MCF 10A (cell line): Measurements from ENCODE around the gene NPVF. TPM values are rescaled to one million over a fixed set of nuclear protein-coding genes. Genes with fewer than 3 reads are reported as not detected.

Experiments
- BruUV-seq: library from RNA; stranded (reverse); fragments of 400-500 nt; replicated peaks from 2 replicates; lab custom pipeline; 2021; lab: Mats Ljungman, UMichigan
- CTCF ChIA-PET: fragments of 300-600 bp; sonication (Branson Sonifier 250); formaldehyde crosslinking; extraction: SDS; loops from one replicate; lab custom pipeline; 2021; ENCODE audit warnings: antibody characterized with exemption, inconsistent platforms; lab: Yijun Ruan, JAX
- POLR2A ChIA-PET: fragments of 300-600, 350-650 bp; sonication (Branson Sonifier 250); formaldehyde crosslinking; extraction: SDS; loops from one replicate; lab custom pipeline; 2020; ENCODE audit warnings: antibody characterized with exemption, inconsistent platforms; lab: Yijun Ruan, JAX
- DNase-seq: peaks from one replicate; pipeline ENCODE4 v3.0.0-alpha.2; 2018; ENCODE audit not compliant: unreplicated experiment
- H3K27ac Mint-ChIP-seq: one replicate; pipeline ENCODE4 v1.8.0; 2022; ENCODE audit warnings: mild to moderate bottlenecking, low read depth, mixed read lengths; ENCODE audit not compliant: unreplicated experiment
- H3K27me3 Mint-ChIP-seq: one replicate; pipeline ENCODE4 v1.8.0; 2022; ENCODE audit warnings: mixed read lengths; ENCODE audit not compliant: insufficient read depth, unreplicated experiment
- H3K36me3 Mint-ChIP-seq: one replicate; pipeline ENCODE4 v1.8.0; 2022; ENCODE audit warnings: mild to moderate bottlenecking, moderate library complexity, mixed read lengths; ENCODE audit not compliant: insufficient read depth, unreplicated experiment
- H3K4me1 Mint-ChIP-seq: one replicate; pipeline ENCODE4 v1.8.0; 2022; ENCODE audit warnings: mixed read lengths; ENCODE audit not compliant: insufficient read depth, unreplicated experiment
- H3K4me3 Mint-ChIP-seq: one replicate; pipeline ENCODE4 v1.8.0; 2022; ENCODE audit warnings: mild to moderate bottlenecking, moderate library complexity, mixed read lengths; ENCODE audit not compliant: unreplicated experiment
- H3K9me3 Mint-ChIP-seq: one replicate; pipeline ENCODE4 v1.8.0; 2022; ENCODE audit warnings: mixed read lengths; ENCODE audit not compliant: unreplicated experiment
- CTCF ChIP-seq: fragments of 200-600 bp; IDR thresholded peaks from one replicate; pipeline ENCODE4 v1.8.0; 2022; ENCODE audit warnings: antibody characterized with exemption, mild to moderate bottlenecking; ENCODE audit not compliant: unreplicated experiment
- intact Hi-C: fragments of 100-400 bp; cut with micrococcal nuclease; formaldehyde crosslinking; loops from 2 replicates; pipeline ENCODE4 v1.14.1; 2022
- total RNA-seq: library from RNA; stranded (reverse); gene quantifications from 2 replicates; pipeline ENCODE4 v1.2.3, GENCODE V29; 2022

Gene NPVF
- total RNA-seq, 1 experiment from 2014 or later, result not detected

- Mint-ChIP-seq H3K27me3 (peaks cover 14% of the 10 kb centered on the region), H3K4me1 (no peaks in the 10 kb centered on the region), H3K36me3 (no peaks in the 10 kb centered on the region), H3K9me3 (no peaks in the 10 kb centered on the region), H3K27ac (no peak overlapping the region), H3K4me3 (no peak overlapping the region)
- TF ChIP-seq CTCF, result no peak
- no TSS peak for BruUV-seq
- ChIA-PET POLR2A (no interaction called here), CTCF (interaction anchor here (0.6 to 1.1 kb wide), 3 partner anchors 9 to 643 kb away, joined by 3 to 5 read pairs (median 3); no protein-coding TSS in a partner anchor)
- no peak for DNase-seq
- intact Hi-C loops, result no loop called here
Observed at GRCh38 chr7:25196132-25196896, 32.0 kb downstream of the NPVF start.

- Mint-ChIP-seq H3K36me3 (no peaks in the 10 kb centered on the region), H3K27ac (no peak overlapping the region), H3K4me3 (no peak overlapping the region), H3K9me3 (no peaks in the 10 kb centered on the region), H3K27me3 (peaks cover 14% of the 10 kb centered on the region), H3K4me1 (no peaks in the 10 kb centered on the region)
- ChIA-PET CTCF (no interaction called here), POLR2A (no interaction called here)
- intact Hi-C loops, result no loop called here
- TF ChIP-seq CTCF, result no peak
- no peak for DNase-seq
- BruUV-seq, result no TSS peak
Observed at GRCh38 chr7:25194036-25194435, 34.2 kb downstream of the NPVF start.

GRCh38 chr7:25192043-25192442, 36.2 kb downstream of the NPVF start:
- no TSS peak for BruUV-seq
- H3K9me3 Mint-ChIP-seq, result no peaks in the 10 kb centered on the region
- CTCF ChIA-PET, result interaction anchor here (0.9 kb wide), 1 partner anchor 11 kb away, joined by 3 read pairs; no protein-coding TSS in a partner anchor
- H3K27ac Mint-ChIP-seq, result no peak overlapping the region
- peaks cover 14% of the 10 kb centered on the region for H3K27me3 Mint-ChIP-seq
- no peaks in the 10 kb centered on the region for H3K36me3 Mint-ChIP-seq
- no peak for DNase-seq
- no peak overlapping the region for H3K4me3 Mint-ChIP-seq
- H3K4me1 Mint-ChIP-seq, result no peaks in the 10 kb centered on the region
- POLR2A ChIA-PET, result interaction anchor here (0.6 kb wide), 1 partner anchor 337 kb away, joined by 3 read pairs; no protein-coding TSS in a partner anchor
- intact Hi-C loops, result no loop called here
- TF ChIP-seq CTCF, result no peak

GRCh38 chr7:25189197-25189596, 39.1 kb downstream of the NPVF start:
- Mint-ChIP-seq H3K9me3 (no peaks in the 10 kb centered on the region), H3K36me3 (no peaks in the 10 kb centered on the region), H3K4me3 (no peak overlapping the region), H3K27me3 (no peaks in the 10 kb centered on the region), H3K4me1 (no peaks in the 10 kb centered on the region), H3K27ac (no peak overlapping the region)
- no TSS peak for BruUV-seq
- ChIA-PET CTCF (interaction anchor here (0.5 to 1.5 kb wide), 2 partner anchors 9 to 104 kb away, joined by 4 to 6 read pairs; a partner anchor contains a TSS), POLR2A (no interaction called here)
- no peak for DNase-seq
- intact Hi-C loops, result no loop called here
- TF ChIP-seq CTCF, result no peak
